NCI-H748 (cell line): ENCODE results near the gene RPL32.

Experiments used
- DNase-seq: peaks from one replicate; lab custom pipeline; 2025; ENCODE audit not compliant: unreplicated experiment; lab: John Stamatoyannopoulos, UW

RPL32 gene

DNA sequence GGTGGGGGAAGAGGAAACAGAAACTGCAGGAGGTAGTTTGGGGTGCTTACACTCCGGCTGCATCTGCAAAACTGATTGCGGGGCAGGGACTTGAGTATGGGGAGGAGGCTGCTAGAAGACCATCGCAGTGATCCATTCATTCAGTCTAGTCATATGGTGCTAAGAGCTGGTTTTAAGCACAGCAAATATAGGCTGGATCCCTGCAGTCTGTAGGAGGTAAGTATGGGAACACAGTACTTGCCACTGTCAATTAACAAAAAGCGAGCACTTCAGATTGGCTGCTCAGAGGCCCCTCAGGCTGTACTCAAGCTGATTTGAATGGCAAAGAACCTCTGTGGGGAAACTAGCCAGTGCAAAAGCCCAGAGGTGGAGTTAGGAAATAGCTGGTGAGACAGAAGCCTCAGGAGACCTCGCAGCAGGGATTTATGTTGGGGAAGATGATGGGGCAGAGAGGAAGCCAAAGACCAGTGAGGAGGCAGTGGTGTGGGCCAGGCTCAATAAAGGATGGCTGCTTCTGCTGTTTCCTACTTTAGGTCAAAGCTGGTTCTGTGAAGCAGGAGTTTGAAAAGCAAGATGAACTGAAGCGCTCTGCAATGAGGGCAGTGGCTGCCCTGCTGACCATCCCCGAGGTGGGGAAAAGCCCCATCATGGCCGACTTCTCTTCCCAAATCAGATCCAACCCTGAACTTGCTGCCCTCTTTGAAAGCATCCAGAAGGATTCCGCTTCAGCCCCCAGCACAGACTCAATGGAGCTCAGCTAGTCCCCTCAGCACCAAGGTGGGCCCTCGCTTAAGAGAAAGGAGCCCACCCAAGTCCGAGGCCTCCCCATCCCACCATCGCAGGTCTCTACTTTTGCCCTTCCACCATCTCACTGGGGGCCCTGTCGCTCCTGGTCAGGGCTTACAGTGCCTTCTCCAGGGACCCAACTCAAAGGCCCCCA, 7.9 kb downstream of the RPL32 start:
- DNase-seq: no peak

DNA sequence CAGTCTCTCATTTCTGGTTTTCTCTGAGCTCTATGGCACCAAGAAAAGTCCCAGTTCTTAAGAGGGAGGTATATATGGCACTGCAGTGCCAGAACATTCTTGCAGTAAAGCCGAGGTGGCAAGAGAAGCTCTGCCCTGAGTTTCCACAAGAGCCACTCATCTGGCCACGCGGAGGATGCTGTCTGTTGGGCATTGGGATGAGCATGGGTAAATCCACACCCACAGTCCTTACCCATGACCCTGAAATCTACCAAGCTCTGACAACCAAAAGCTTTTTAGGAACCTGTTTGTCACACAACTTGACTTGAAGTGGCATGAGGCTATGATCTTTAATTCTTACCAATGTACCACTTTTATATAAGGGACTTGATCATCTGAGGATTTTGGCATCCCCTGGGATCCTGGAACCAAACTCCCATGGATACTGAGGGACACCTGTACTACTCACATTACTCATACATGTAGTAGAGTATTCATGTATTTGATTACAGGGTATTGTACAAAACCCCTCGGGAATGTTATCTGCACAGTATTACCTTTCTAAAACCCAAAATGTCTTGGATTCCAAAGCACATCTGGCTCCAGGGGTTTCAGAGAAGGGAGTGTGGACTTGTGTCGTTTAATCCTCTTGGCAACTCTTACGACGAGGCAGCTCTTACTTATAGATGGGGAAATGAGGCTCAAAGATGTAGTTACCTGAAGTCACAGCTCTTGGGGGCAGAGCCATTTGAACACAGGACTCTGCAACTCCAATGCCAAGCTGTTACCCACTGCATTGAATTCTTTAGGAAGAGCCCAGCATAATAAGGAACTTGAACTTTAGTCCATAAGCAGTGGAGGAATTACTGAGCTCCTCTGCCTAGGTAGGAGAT, 8.8 kb downstream of the RPL32 start:
- no peak for DNase-seq

DNA sequence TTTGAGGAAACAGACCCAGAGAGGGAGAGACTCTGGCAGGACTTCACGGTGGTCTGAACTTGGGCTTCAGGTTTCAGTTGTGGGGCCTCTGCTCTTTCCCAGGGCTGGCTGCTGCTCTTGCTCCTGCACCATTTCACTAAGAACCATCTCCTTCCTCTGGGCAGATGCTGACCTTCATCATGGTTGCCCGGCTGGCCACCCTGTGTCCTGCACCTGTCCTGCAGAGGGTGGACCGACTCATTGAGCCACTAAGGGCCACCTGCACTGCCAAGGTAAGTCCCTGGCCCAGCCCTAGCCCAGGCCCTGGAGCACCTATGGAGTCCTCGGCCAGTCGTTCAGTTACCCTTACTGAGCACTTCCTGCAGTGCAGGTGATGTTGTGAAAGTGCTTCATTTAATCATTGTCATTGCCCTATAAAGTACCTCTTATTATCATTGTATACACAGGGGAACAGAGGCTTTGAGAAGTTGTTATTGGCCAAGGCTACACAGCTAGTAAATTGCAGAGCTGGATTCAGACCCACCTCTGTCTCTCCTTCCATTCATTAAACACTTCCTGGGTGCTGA, 10.0 kb downstream of the RPL32 start:
- DNase-seq: no peak

DNA sequence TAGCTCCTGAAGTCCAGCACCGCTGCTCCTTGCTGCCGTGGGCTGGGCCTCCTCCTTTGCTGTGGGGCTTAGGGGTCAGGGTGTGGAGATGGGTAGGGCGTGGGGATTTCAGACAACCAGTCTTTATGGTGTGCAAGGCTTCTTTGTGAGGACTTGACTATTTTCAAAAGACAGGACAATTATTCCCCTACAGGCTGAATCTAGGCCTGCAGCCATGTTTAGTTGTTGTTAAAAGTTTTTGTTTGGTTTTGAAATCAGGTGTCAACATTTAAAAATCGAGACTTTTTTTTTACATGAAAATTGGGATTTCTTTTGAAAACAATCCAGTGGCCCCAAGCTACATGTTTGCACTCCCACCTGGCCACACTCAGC, 10.6 kb downstream of the RPL32 start:
- no peak for DNase-seq

DNA sequence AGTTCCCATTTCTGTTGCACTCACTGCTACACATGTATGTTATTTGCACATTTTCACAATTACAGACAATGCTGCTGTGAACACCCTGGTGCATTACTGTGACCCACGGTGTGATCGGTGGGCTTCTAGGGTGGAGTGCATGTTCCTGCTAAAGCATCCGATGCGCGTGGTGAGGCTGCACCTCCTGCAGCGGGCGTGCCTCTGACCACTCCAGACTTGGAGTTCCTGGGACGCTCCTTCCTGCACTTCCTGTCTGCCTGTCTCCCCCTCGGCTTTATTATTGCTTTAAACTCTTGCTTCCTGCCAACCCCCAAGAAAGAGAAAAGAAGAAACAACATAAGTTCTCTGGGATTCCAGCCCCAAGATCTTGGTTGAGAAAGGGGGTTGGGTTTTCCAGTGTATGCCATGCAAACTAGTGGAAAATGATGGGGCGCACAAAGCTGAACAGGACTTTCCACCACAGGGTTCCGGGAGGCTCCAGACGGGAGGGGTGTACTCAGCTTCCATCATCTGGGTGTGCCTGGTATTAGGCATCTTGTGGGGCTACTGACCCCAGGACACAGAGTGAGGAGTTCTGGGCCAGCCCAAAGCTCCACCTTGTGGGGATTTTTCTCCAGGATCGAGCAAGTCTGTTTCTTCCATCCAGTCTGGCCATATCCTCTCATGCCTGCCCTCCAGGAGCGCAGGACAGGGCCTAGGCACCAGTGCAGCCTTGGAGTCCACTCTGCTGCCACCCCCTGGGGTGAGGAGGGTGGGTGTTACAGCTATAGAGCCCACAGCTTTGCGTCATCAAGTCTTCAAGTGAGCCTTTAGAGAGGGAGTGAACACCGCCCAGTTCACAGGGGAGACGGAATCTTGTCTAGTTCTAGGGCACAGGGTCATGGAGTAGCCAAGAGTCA, 11.2 kb downstream of the RPL32 start:
- DNase-seq: no peak

DNA sequence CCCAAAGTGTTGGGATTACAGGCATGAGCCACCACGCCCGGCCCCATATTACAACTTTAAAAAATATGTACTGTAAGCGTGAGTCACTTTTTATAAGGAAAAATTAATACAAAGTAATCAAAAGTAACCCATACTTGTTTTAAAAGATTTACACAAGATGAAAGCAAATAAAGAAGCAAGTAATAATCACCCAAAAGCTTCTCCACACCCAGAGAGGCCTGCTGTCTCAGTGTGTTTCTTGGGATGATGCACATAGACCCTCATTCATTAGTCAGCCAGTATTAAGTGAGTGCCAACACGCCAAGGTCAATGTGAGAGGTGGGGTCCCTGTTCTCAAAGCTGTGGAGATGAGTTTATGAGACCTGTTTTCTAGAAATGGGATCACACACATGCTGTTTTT, 12.0 kb downstream of the RPL32 start:
- DNase-seq: no peak

DNA sequence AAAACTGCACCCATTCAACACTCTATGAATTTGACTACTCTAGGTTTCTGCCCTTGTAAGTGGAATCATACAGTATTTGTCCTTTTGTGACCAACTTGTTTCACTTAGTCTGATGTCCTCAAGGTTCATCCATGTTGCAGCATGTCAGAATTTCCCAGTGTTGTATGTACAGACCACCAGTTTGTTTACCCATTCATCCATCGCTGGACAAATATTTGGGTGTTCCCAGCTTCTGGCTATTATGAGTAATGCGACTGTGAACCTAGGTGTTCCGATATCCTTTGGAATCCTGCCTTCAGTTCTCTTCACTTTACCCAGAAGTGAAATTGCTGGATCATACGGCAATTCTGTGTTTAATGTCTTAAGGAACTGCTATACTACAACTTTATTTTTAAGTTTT, 12.6 kb downstream of the RPL32 start:
- DNase-seq: no peak

DNA sequence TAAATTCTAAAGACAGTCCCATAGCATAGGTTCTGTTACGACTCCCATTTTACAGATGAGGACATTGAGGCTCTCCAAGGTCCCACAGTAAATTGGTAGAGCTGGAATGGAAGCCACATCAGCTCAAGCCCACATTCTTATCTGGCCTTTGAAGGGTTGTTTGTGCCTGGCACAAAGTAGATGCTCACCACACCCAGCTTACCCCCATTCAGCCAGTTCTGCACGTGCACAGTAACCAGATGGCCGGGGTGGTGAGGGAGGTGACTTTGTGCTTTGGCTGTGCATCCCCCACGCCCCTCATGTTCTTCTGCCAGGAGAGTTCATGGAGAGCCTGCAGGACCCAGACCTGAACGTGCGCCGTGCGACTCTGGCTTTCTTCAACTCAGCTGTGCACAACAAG, 16.2 kb downstream of the RPL32 start:
- DNase-seq: no peak

DNA sequence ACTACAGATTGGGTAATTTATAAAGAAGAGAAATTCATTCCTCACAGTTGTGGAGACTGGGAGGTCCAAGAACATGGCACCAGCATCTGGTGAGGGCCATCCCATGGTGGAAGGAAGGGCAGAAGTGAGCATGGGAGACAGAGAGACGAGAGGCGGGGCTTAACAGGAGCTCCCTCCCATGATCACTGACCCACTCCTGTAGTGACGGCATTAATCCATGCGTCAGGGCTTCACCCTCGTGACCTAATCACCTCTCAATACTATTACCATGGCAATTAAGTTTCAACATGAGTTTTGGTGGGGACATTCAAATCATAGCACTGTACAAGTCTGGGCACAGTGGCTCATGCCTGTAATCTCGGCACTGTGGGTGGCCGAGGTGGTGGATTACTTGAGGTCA, 17.1 kb downstream of the RPL32 start:
- no peak for DNase-seq

DNA sequence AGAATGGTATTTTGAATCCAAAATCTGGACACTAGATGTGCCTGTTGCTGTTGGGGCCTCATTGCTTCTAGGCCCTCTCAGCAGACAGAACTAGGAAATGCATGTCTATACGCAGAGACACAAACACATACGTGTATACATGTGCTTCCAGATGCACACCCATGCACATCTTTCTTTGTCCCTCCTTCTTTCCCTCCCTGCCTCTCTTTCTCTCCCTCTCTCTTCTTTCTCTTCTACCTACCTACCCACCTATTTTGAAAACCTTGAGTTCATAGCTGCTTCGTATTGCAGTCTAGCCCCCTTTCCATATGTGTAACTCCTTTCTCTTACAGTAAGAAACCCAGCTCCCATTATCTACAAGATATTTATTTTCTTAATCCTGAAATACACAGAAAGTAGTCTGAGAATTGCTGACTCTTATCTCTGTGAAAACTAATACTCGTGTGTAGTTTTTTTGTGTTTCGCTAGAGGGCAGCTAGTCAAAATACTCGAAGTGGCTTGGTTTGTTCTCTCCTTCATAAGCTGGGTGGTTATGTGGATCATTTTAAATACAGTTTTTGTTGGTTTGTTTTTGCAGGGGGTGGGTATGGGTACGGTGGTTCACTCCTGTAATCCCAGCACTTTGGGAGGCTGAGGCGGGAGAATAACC, 18.5 kb downstream of the RPL32 start:
- DNase-seq: no peak

DNA sequence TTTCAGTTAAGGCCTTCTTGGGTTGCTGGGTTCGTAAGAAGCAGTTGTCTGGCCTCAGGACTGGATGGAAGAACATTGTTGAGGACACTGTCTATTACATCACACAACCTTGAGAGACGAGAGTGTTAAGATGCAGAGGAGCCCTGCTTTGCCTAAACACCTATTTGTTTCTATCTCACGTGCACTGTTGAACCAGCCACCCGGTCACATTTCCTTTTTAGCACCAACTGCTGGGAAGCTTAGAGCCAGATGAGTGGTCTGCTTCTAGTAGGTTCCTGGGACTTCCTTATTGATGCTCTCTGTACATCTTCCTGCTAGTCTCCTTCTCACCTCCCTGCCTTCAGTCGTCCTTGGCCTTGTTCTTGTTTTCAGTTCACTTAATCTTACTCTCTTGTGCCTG, 22.6 kb downstream of the RPL32 start:
- no peak for DNase-seq

DNA sequence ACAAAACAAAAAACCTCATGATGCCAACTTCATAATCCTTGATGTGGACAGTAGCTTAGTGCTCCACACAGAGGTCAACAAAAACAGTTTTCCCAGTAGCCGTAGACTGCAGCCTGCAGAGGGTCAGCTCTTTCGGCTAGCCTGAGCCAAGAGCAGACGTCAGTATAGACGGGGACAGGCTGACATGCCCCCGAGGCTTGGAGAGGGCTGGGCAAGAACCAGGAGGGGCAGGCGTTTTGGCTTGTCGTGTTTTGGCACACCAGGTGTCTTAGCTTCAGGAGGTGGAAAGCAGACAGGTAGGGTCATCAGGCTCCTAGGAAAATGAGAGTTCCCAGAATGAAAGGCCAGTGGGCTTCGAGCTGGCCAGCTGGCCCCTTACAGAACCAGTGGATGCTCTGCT, 23.1 kb downstream of the RPL32 start:
- no peak for DNase-seq

DNA sequence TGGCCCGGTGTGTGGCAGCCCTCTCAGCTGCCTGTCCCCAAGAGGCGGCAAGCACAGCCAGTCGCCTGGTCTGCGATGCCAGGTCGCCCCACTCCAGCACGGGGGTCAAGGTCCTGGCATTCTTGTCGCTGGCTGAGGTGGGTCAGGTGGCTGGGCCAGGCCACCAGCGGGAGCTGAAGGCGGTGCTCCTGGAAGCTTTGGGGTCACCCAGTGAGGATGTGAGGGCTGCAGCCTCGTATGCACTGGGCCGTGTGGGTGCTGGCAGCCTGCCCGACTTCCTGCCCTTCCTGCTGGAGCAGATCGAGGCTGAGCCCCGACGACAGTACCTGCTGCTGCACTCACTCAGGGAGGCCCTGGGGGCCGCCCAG, 24.0 kb downstream of the RPL32 start:
- no peak for DNase-seq

DNA sequence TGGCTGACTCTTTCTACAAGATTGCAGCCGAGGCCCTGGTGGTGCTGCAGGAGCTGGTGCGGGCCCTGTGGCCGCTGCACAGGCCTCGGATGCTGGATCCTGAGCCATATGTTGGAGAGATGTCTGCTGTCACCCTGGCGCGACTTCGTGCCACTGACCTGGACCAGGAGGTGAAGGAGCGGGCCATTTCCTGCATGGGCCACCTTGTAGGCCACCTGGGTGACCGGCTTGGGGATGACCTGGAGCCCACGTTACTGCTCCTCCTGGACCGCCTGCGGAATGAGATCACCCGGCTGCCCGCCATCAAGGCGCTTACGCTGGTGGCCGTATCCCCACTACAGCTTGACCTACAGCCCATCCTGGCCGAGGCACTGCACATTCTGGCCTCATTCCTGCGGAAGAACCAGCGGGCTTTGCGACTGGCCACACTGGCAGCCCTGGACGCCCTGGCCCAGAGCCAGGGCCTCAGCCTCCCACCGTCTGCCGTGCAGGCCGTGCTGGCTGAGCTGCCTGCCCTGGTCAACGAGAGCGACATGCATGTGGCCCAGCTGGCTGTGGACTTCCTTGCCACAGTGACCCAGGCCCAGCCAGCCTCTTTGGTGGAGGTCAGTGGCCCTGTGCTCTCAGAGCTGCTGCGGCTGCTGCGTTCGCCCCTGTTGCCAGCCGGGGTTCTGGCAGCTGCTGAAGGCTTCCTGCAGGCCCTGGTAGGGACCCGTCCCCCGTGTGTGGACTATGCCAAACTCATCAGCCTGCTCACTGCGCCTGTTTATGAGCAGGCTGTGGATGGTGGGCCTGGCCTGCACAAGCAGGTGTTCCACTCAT, 24.6 kb downstream of the RPL32 start:
- DNase-seq: no peak

DNA sequence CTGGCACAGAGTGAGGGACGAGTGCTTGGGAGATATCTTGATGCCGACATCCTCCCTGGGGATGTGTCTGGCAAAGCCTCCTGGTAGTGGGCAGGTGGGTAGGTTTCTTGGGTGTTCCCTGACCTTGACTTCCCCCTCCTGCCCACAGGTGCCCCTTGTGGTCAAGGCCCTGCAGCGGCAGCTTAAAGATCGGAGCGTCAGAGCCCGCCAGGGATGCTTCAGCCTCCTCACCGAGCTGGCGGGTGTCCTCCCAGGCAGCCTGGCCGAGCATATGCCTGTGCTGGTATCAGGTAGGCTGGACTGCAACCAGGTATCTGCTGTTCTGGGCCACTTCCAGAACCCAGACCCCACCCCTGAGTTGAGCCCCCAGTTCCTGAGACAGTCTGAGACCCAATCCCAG, 25.6 kb downstream of the RPL32 start:
- no peak for DNase-seq

DNA sequence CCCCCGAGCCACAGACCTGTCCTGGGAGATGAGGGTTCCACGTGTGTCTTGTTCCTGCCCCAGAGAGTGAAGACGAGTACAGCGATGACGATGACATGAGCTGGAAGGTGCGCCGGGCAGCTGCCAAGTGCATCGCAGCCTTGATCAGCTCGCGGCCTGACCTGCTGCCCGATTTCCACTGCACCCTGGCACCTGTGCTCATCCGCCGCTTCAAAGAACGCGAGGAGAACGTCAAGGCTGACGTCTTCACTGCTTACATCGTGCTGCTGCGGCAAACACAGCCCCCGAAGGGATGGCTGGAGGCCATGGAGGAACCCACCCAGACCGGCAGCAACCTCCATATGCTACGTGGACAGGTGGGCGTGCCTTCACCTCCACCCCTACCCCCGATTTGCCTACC, 26.3 kb downstream of the RPL32 start:
- DNase-seq: no peak

DNA sequence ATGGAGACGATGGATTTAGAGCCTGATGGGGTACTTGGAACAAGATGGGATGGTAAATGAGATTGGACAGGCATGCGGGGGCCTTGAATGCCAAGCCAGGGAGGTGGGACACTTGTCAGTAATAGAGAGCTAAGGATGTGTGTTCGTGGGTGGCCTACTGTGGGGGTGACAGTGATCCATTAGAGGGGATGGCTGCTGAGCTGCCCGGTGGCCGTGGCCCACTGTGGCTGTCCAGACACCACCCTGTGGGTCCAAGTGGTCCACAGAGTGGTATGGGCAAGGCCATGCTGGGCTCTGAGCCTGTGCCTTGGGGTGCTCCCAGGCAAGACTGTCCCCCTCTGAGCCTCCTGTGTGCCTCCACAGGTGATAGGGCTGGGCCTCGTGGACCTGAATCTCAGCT, 27.4 kb downstream of the RPL32 start:
- DNase-seq: no peak

DNA sequence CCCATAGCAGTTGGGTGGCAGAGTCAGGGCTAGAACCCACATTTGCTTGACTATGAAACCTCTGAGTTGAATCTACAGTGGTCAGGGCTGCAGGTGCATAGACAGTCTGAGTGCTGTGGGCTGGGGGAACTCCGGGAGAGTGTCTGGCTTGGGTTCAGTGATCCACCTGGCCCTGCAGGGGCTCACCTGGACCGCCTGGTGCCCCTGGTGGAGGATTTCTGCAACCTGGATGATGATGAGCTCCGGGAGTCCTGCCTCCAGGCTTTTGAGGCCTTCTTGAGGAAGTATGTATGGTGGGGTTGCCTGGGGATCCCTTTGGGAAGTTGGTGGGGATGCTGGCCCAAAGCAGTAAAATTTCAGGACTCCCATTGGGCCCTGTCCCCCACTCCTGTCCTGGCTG, 28.6 kb downstream of the RPL32 start:
- DNase-seq: no peak

DNA sequence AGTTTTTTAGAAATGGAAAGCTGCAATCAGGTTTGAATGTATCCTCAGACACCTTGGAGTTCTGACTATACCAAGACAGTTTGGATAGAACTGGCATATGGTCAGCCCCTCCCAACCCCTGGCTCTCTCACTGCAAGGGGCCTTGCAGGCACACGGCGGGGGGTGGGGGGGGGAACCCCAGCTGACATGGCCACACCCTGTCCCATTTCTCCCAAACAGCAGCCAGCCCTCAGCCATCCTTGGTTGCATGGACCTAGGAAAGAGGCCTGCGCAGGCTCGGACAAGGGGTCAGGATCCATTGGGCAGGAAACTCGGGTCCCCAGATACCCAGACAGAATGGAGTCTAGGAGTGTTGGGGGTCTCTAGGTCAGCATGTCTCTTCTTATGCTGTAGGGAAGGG, 30.4 kb downstream of the RPL32 start:
- no peak for DNase-seq
